GM18511 (cell line): Measurements from ENCODE around the gene LAMA2.
A peak's percentile ranks its signal among the peaks of the same experiment; 100 is the strongest.

Experiments used
- ATAC-seq: cut with Tn5 transposase; IDR thresholded peaks from one replicate; pipeline ENCODE4 v1.9.1; 2021; ENCODE audit warnings: mild to moderate bottlenecking, moderate library complexity; ENCODE audit not compliant: unreplicated experiment

LAMA2 gene

DNA sequence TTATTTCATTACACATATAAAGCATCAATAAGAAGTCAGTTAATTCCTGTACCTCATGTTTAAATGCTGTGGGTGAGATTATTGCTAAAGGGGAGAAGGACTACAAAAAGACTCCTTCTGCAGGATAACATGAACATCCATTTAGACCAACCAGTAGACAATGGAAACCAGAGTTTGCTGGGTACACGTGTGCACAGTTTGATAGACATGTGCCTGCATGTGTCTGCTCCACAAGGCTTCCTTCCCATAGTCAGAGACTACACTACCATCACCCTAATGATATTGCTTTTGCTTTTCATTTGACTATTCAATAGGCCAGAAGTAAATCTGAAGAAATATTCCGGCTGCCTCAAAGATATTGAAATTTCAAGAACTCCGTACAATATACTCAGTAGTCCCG is 595.4 kb downstream of the LAMA2 start:
- ATAC-seq = no peak

DNA sequence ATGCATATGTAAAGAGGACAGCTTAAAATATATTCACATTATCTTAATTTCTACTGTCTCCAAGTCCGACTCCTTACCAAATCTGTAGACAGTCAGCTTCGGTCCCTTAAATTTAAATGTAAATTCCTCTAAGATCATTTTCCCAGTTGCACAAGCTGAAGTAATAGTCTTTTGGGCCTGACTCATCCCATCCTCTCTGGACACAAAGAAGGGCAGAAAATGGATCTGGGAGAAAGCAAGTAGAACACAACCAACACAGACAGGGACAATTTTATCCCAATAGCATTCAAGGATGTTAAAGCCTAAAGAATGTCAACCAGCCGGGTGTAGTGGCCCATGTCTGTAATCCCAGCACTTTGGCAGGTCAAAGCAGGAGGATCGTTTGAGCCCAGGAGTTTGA is 598.8 kb downstream of the LAMA2 start:
- ATAC-seq = no peak

DNA sequence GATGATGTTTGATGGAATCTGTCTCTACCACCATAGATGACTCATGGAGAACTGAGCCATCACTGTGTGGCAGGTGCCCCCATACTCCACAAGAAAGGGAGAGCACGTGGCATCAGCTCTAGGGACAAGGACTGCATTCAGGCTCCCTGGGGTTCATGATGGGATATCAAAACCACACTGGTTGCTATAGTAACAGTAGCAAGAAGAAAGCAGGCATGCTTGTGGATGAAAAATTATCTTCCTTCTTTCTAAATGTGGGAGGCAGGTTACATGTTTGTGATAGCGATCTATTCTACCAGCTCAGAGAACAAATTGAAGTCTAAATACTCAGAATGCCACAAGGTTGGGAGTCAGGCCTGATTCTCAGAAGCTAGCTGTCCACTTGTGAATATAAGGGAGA is 602.8 kb downstream of the LAMA2 start:
- ATAC-seq = no peak

- ATAC-seq = no peak
These were observed 603.4 kb downstream of the LAMA2 start for GRCh38 chr6:129486327-129486726.

DNA sequence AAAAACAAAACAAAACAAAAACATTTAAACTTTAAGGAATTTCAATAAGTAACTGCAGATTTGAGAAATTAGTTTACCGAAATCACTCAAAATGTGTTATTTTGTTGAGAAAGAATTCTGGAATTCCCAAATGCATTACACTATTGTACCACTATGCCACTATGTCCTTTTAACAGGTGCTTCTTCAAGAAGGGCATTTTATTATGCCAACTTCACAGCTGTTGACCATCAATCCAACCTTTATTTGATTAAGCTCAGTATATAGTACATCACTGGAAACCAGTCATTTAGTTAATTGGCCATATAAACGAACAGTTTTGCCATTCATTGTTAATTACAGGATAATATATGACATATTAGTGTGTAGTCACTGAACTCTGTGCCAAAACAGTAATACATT is 605.4 kb downstream of the LAMA2 start:
- ATAC-seq = no peak

- ATAC-seq = no peak
These were observed 606.4 kb downstream of the LAMA2 start for GRCh38 chr6:129489215-129489765.

- peak; percentile 90 for ATAC-seq
These were observed 607.8 kb downstream of the LAMA2 start for GRCh38 chr6:129490521-129491255.

GRCh38 chr6:129491436-129491835 is 608.5 kb downstream of the LAMA2 start:
- ATAC-seq = peak; percentile 6

DNA sequence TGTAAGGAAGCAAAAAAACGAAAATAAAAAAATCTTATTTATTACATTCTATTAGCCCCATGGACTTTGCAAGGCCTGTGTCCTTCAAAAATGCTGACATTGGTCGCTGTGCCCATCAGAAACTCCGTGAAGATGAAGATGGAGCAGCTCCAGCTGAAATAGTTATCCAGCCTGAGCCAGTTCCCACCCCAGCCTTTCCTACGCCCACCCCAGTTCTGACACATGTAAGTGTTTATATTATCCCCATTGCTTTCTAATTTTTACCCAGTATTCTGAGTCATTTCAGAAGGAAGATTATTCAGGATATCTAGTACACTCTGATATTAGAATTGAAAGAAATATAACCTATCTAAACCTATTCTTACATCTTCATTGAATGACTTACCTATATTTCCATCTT is 609.3 kb downstream of the LAMA2 start:
- ATAC-seq = no peak

DNA sequence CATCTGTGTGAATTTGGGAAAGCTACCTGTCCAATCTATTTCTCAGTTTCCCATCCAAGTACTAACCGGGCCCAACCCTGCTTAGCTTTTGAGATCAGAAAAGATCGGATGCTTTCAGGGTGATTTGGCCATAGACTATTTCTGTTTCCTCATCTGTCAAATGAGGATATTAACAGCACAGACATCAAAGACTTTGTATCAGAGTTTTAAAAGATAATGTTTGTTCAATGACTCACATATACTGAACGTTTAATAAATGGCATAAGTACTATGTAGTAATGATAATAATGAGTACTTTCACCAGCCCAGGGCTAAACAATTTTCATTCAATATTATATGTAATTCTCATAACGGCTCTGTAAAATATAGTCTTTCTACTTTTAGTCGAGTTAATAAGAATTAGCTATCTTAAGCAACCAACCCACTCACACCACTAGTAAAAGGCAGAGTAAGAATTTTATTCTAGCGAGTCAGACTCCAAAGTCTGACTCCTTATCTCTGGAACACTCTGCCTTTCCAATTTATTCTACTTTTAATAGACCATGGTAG is 610.5 kb downstream of the LAMA2 start:
- ATAC-seq = no peak

DNA sequence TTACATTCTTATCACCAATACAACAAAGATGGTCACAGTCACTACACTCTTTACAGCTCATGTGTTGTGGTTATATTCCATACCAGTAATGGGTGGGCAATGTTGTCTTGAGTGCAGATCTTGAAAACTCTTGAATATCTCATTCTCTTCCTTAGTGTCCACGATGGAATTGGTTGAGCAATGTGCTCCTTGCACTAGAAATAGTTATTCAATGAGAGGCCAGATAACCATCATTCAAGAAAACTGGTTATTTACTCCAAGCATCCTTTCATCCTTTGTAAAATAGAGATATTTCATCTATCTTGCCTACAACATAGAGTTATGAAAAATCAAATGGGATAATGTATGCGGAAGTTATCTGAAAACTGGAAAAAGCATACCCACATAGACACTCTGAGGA is 611.2 kb downstream of the LAMA2 start:
- ATAC-seq = no peak

- ATAC-seq = no peak
These were observed 611.6 kb downstream of the LAMA2 start for GRCh38 chr6:129494586-129494985.

DNA sequence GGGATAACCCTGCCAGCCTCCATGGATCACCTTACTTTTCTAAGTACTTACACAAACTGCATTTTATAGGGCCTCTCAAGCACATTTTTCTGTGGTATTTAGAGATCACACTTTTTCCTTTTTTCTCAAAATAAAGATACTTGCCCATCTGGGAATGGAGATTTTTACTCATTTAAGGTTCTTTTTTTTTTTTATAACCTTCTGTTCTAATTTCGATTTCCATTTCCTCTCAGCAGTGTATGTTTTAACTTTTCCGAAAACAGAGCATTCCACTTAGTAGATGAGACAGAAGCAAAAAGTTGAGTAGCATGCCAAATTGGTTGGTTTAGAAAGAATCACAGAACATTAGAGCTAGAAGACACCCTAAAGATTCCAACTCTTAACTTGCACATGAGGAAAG is 612.7 kb downstream of the LAMA2 start:
- ATAC-seq = no peak

DNA sequence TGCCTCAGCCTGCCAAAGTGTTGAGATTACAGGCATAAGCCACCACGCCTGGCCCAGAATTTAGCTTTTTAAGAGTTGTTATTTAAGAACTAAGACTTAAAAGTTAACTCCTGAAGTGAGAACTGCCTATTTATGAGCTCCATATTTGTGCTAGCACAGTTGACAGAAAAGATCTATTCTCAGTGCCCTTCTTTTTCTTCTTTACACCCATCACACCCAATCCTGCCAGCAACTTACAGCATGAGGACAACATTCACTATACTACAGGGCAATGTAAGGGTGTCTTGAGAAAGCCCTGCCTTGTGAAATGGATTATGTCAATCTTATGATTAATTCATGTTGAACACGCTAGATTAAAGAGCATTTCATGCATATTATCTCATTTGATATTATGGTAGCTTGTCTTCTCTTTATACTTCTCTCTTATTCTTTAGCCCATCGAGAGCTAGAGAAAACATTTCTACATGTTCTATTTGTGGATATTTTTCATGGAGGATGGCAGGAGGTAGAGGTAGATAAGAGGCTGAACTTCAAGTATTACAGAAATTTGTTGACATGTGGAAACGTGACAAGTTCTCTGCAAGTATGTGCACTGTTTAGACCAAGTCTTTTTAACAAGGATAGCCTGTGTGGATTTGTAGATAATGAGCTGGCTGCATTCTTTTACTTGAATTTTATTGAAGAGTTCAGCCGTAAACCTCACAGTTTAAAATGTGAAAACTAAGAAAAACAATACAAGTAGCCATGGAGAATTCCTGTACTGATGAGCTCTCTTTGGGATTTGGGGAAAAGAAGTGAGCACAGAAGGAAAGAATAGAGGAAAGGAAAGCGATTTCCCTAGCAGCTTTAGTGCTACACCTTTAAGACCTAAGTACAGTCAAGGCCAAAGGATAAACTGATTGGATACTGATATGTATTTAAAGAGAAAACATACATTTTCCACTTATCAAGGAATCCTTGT is 614.8 kb downstream of the LAMA2 start:
- no peak for ATAC-seq

GRCh38 chr6:129498541-129498940 is 615.6 kb downstream of the LAMA2 start:
- no peak for ATAC-seq

DNA sequence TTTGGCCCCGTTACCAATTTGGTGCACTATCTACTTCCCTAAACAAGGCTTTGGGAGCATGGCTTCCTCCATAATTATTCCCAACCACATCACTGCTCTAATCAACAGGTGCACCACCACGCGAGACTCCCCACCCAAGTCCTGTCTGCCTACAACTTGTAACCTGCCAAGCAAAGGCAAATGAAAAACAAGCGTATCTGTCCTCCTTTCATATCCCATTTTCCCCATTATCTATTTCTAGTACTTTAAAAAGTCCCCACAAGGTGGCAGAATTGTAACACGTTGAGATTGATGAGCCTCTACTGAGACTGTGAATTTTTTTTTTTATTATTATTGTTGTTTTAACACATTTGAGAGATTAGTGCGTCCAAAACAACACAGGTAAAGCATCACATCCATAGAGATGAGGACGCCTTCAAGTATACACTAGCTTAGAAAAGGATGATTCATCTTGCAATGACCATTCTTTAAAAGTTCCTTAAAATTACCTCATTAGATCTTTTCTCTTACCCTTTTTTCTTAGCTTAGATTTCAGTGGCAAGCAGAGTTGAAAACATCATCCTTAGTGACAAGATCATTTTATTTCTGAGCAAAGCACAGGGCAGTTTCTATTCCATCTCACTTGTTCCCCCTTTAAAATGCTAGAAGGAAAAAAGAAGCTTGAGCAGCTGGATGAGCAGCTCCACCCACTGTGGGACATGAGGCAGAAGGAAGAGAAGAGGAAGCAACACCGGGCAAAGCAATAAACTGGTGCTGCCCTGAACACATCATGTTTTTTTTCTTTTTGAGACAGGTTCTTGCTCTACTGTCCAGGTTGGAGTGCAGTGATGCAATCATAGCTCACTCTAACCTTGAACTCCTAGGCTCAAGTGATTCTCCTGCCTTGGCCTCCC is 616.3 kb downstream of the LAMA2 start:
- ATAC-seq = peak; percentile 84

DNA sequence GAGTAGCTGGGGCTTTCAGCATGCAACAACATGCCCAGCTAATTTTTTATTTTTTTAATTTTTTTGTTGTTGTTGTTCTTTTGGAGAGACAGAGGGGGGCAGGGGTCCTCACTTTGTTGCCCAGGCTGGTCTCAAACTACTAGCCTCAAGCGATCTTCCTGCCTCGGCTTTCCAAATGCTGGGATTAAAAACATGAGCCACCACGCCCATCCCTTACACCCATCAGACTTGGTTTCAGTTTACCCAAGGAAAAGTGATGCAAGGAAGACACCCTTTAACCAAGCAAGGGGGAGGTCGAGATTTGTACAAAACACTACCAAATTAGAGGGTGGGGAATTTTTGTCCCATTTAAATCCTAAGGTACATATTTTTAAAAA is 616.9 kb downstream of the LAMA2 start:
- ATAC-seq = no peak

DNA sequence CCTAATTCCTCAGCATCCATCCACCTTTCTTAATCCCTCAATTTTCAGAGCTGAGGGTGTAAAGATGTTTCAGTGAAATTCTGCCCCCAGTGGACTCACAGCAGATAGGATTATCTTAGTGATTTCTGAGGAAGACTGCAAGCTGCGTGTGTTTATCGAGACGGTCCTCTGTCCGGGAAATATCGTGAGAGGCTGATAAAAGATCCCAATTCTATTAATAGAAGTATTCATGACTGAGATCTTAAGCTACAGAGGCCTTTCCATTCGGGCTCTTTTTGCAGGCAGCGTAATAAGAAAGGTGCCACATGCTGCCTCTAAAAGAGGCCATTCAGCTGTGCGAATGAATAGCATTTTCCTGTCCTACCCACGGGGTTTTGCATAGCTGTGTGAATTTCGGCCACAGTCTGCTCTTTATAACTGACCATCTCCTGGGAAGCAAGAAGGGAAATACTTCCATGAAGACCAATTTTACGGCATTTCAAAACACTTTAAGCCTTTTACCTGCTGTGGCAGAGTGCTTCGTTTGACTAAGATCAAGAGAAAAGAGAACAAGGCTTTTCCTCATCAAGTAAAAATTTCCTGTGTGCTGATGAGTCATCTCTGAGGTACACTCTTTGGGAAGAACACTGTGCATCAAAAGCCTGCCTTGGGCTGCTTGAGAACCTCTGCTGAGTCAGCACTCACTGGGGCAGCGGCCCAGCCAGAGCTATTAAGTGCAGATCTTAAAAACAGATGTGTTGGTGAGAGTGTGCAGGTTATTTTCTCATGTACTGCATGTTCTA is 618.2 kb downstream of the LAMA2 start:
- ATAC-seq = no peak

DNA sequence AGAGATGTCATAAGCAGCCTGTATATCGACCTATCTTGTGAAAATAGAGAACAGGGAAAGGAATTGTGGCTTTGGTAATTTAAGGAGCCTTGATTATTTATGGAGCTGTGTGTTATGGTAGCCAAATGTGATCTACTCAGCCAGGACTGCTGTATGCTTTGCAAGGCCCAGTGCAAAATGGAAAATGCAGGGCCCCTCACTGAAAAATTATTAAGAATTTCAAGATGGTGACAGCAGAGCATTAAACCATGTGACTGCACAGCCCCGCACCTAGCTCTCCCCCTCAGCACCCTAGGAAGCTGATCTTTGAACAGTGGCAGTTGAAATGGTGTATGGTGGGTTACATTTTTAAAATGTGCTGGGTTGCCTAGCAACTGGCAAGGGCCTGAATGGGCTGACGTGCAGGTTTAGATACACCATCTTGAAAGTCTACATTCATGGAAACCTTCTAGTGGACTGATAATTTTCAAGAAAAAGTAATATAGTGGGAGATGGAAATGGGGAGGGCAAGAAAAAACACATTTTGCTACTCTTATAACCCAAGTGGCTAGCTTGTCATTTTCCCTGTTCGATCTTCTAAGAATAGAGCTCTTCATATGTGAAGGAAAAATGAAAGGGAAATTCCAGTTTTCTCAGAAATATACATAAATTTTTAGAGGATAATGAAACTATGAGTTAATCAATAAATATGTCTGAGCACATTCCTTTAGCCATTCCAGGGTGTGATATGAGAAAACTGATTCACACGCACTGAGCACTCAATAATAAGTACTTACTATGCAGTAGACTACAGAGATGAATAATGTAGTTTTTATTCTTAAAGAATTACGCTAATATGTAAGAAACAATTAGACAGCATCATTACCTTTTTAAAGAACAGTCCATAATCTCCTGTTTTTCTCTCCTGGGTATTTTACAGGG is 619.1 kb downstream of the LAMA2 start:
- no peak for ATAC-seq
